Central memory CD8-positive, alpha-beta T cell (primary cell): ENCODE measurements around the gene ZNF436.
"Not testable (repeated sequence)": the region's sequence is repeated elsewhere in the genome, so short reads cannot be mapped to it uniquely, and the experiment has no call there.

Experiments
- ATAC-seq: fragments of 150-1000 bp; cut with Tn5 transposase; replicated peaks from 2 replicates; pipeline ENCODE4 v1.10.0; 2022; ENCODE audit warnings: mild to moderate bottlenecking, moderate FRiP score, moderate number of reproducible peaks; ENCODE audit not compliant: poor library complexity, severe bottlenecking; ENCODE audit errors: extremely low read depth
- DNase-seq, 2 donors: peaks; one replicate each; pipeline ENCODE4 v3.0.0; 2021; ENCODE audit warnings: low spot score in 2 of 2
- H3K27ac Mint-ChIP-seq: one replicate; pipeline ENCODE4 v1.8.0; 2022; ENCODE audit warnings: low read depth, mild to moderate bottlenecking, moderate library complexity, mixed read lengths
- H3K27me3 Mint-ChIP-seq: one replicate; pipeline ENCODE4 v1.8.0; 2022; ENCODE audit warnings: mixed read lengths
- H3K36me3 Mint-ChIP-seq: one replicate; pipeline ENCODE4 v1.8.0; 2022; ENCODE audit warnings: mild to moderate bottlenecking, moderate library complexity, mixed read lengths; ENCODE audit not compliant: insufficient read depth
- H3K4me1 Mint-ChIP-seq: one replicate; pipeline ENCODE4 v1.8.0; 2022; ENCODE audit warnings: mixed read lengths
- H3K4me3 Mint-ChIP-seq: one replicate; pipeline ENCODE4 v1.8.0; 2022; ENCODE audit warnings: mild to moderate bottlenecking, moderate library complexity, mixed read lengths
- H3K9me3 Mint-ChIP-seq: one replicate; pipeline ENCODE4 v1.8.0; 2022; ENCODE audit warnings: mixed read lengths

Gene ZNF436

GRCh38 chr1:23345920-23346319 lies 23.7 kb downstream of the ZNF436 start:
- H3K27me3 Mint-ChIP-seq = no peaks in the 10 kb centered on the region
- peaks cover 30% of the 10 kb centered on the region for H3K4me1 Mint-ChIP-seq
- peaks cover 12% of the 10 kb centered on the region for H3K36me3 Mint-ChIP-seq
- DNase-seq = no peak
- no peak for ATAC-seq
- no peak overlapping the region for H3K27ac Mint-ChIP-seq
- no peak overlapping the region for H3K4me3 Mint-ChIP-seq
- no peaks in the 10 kb centered on the region for H3K9me3 Mint-ChIP-seq

GRCh38 chr1:23344987-23345472 lies 24.6 kb downstream of the ZNF436 start:
- no peak for DNase-seq
- Mint-ChIP-seq H3K9me3 (no peaks in the 10 kb centered on the region), H3K4me1 (peaks cover 39% of the 10 kb centered on the region), H3K36me3 (peaks cover 12% of the 10 kb centered on the region), H3K27ac (peak overlapping the region; percentile 81), H3K4me3 (peak overlapping the region; percentile 95), H3K27me3 (no peaks in the 10 kb centered on the region)
- no peak for ATAC-seq

- Mint-ChIP-seq H3K4me1 (peaks cover 46% of the 10 kb centered on the region), H3K36me3 (peaks cover 13% of the 10 kb centered on the region)
- peak; percentile 97 for ATAC-seq
Measured at GRCh38 chr1:23344111-23344986, 25.3 kb downstream of the ZNF436 start, which contains the start of gene HNRNPR. Gene HNRNPR, minus strand, starts transcription at chr1:23344284. Its CDS starts 3,276 bp downstream, at chr1:23341008.

GRCh38 chr1:23343221-23344110 lies 26.2 kb downstream of the ZNF436 start:
- DNase-seq (no peak), ATAC-seq (peak; percentile 3)
- H3K4me1 Mint-ChIP-seq = peaks cover 52% of the 10 kb centered on the region

More at GRCh38 chr1:23344111-23344986, 25.3 kb downstream of the ZNF436 start, which contains the start of gene HNRNPR:
- no peaks in the 10 kb centered on the region for H3K9me3 Mint-ChIP-seq
- H3K27ac Mint-ChIP-seq = peak within 1 kb of the TSS; percentile 81
- peak; percentile 93 to 96 for DNase-seq
- H3K27me3 Mint-ChIP-seq = no peaks in the 10 kb centered on the region
- peak within 1 kb of the TSS; percentile 95 for H3K4me3 Mint-ChIP-seq

GRCh38 chr1:23341931-23342692 lies 27.5 kb downstream of the ZNF436 start:
- H3K36me3 Mint-ChIP-seq = peaks cover 25% of the 10 kb centered on the region
- H3K9me3 Mint-ChIP-seq = no peaks in the 10 kb centered on the region
- H3K27me3 Mint-ChIP-seq = no peaks in the 10 kb centered on the region
- DNase-seq (no peak), ATAC-seq (no peak)
- H3K27ac Mint-ChIP-seq = peak overlapping the region; percentile 81
- peak overlapping the region; percentile 95 for H3K4me3 Mint-ChIP-seq
- peaks cover 55% of the 10 kb centered on the region for H3K4me1 Mint-ChIP-seq

More at GRCh38 chr1:23343221-23344110, 26.2 kb downstream of the ZNF436 start:
- Mint-ChIP-seq H3K9me3 (no peaks in the 10 kb centered on the region), H3K4me3 (peak overlapping the region; percentile 95), H3K27ac (peak overlapping the region; percentile 81), H3K27me3 (no peaks in the 10 kb centered on the region), H3K36me3 (peaks cover 17% of the 10 kb centered on the region)

- no peaks in the 10 kb centered on the region for H3K27me3 Mint-ChIP-seq
- H3K27ac Mint-ChIP-seq = peak overlapping the region; percentile 81
- H3K9me3 Mint-ChIP-seq = no peaks in the 10 kb centered on the region
- ATAC-seq (no peak), DNase-seq (no peak)
- peaks cover 49% of the 10 kb centered on the region for H3K4me1 Mint-ChIP-seq
- peak overlapping the region; percentile 95 for H3K4me3 Mint-ChIP-seq
- H3K36me3 Mint-ChIP-seq = peaks cover 45% of the 10 kb centered on the region
Measured at GRCh38 chr1:23339632-23340031, 30.0 kb downstream of the ZNF436 start.

GRCh38 chr1:23337869-23338268 lies 31.8 kb downstream of the ZNF436 start:
- Mint-ChIP-seq H3K4me1 (peaks cover 44% of the 10 kb centered on the region), H3K27me3 (no peaks in the 10 kb centered on the region), H3K36me3 (peaks cover 51% of the 10 kb centered on the region), H3K27ac (no peak overlapping the region), H3K9me3 (no peaks in the 10 kb centered on the region), H3K4me3 (no peak overlapping the region)
- DNase-seq (no peak), ATAC-seq (no peak)

- Mint-ChIP-seq H3K36me3 (peaks cover 80% of the 10 kb centered on the region), H3K9me3 (no peaks in the 10 kb centered on the region), H3K4me1 (peaks cover 31% of the 10 kb centered on the region), H3K27ac (no peak overlapping the region), H3K4me3 (no peak overlapping the region), H3K27me3 (no peaks in the 10 kb centered on the region)
- ATAC-seq (no peak), DNase-seq (no peak)
Measured at GRCh38 chr1:23331713-23332112, 37.9 kb downstream of the ZNF436 start.

- H3K9me3 Mint-ChIP-seq = no peaks in the 10 kb centered on the region
- H3K4me1 Mint-ChIP-seq = peaks cover 38% of the 10 kb centered on the region
- ATAC-seq (no peak), DNase-seq (no peak)
- H3K27me3 Mint-ChIP-seq = no peaks in the 10 kb centered on the region
- peaks cover 79% of the 10 kb centered on the region for H3K36me3 Mint-ChIP-seq
- H3K27ac Mint-ChIP-seq = no peak overlapping the region
- no peak overlapping the region for H3K4me3 Mint-ChIP-seq
Measured at GRCh38 chr1:23330846-23331245, 38.8 kb downstream of the ZNF436 start.

GRCh38 chr1:23325393-23325792 lies 44.2 kb downstream of the ZNF436 start:
- no peak for ATAC-seq
- Mint-ChIP-seq H3K27ac (peak overlapping the region; percentile 73), H3K9me3 (no peaks in the 10 kb centered on the region), H3K4me3 (no peak overlapping the region), H3K27me3 (no peaks in the 10 kb centered on the region), H3K36me3 (peaks cover 58% of the 10 kb centered on the region), H3K4me1 (peaks cover 47% of the 10 kb centered on the region)
- DNase-seq = no peak

- peaks cover 67% of the 10 kb centered on the region for H3K36me3 Mint-ChIP-seq
- ATAC-seq (no peak), DNase-seq (no peak)
- no peaks in the 10 kb centered on the region for H3K9me3 Mint-ChIP-seq
- no peak overlapping the region for H3K4me3 Mint-ChIP-seq
- H3K4me1 Mint-ChIP-seq = peaks cover 41% of the 10 kb centered on the region
- H3K27ac Mint-ChIP-seq = no peak overlapping the region
- no peaks in the 10 kb centered on the region for H3K27me3 Mint-ChIP-seq
Measured at GRCh38 chr1:23322770-23323169, 46.9 kb downstream of the ZNF436 start.

GRCh38 chr1:23310280-23310679 lies 59.4 kb downstream of the ZNF436 start:
- H3K27me3 Mint-ChIP-seq, H3K27ac Mint-ChIP-seq, H3K4me3 Mint-ChIP-seq, DNase-seq, ATAC-seq, H3K9me3 Mint-ChIP-seq: not testable (repeated sequence)
- H3K36me3 Mint-ChIP-seq = peaks cover 52% of the 10 kb centered on the region
- peaks cover 26% of the 10 kb centered on the region for H3K4me1 Mint-ChIP-seq
